ENCODE results near the gene IQGAP1.

DNA sequence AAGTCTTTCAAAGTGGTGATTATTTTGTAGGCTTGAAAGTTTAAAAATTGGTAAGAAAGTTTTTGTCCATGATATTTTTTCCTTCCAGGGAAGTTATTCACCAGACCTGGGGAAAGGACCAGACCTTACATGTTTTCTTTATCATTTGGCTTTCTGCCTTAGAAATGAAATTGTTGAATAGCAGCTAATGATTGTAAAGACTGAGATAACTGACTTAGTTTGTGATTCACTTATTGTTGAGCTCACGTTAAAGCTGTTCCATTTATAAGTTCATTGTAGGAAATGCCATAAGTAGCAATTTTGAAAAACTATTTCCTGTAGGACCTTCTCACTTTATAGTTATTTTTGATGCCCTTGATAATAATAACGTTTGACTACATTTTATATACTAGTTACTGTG is 51.9 kb downstream of the IQGAP1 start:
- TF ChIP-seq, protein P1, sequence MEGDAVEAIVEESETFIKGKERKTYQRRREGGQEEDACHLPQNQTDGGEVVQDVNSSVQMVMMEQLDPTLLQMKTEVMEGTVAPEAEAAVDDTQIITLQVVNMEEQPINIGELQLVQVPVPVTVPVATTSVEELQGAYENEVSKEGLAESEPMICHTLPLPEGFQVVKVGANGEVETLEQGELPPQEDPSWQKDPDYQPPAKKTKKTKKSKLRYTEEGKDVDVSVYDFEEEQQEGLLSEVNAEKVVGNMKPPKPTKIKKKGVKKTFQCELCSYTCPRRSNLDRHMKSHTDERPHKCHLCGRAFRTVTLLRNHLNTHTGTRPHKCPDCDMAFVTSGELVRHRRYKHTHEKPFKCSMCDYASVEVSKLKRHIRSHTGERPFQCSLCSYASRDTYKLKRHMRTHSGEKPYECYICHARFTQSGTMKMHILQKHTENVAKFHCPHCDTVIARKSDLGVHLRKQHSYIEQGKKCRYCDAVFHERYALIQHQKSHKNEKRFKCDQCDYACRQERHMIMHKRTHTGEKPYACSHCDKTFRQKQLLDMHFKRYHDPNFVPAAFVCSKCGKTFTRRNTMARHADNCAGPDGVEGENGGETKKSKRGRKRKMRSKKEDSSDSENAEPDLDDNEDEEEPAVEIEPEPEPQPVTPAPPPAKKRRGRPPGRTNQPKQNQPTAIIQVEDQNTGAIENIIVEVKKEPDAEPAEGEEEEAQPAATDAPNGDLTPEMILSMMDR (conservative IDR thresholded peaks at IDR 0.05; ENCODE audit: low read depth, low read length), result no peak
- TF ChIP-seq BHLHE40 (IDR thresholded peaks at IDR 0.05; ENCODE audit: low read depth, low read length) (no peak), RAD21 (IDR thresholded peaks at IDR 0.05; ENCODE audit: low read length) (no peak), CEBPB (IDR thresholded peaks at IDR 0.05; ENCODE audit: low read depth, low read length) (no peak), SMC3 (IDR thresholded peaks at IDR 0.05; ENCODE audit: low read depth, low read length) (no peak)
- TF ChIP-seq, protein P2, sequence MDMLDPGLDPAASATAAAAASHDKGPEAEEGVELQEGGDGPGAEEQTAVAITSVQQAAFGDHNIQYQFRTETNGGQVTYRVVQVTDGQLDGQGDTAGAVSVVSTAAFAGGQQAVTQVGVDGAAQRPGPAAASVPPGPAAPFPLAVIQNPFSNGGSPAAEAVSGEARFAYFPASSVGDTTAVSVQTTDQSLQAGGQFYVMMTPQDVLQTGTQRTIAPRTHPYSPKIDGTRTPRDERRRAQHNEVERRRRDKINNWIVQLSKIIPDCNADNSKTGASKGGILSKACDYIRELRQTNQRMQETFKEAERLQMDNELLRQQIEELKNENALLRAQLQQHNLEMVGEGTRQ (IDR thresholded peaks at IDR 0.05; ENCODE audit: low read depth, low read length), result no peak
